Endothelial cell of umbilical vein (primary cell): ENCODE results near the gene TMEM233. TPM values are rescaled to one million over a fixed set of nuclear protein-coding genes. Genes with fewer than 3 reads are reported as not detected.

ENCODE experiments used
- BruUV-seq: library from RNA; stranded (reverse); fragments of 400-500 nt; replicated peaks from 2 replicates; lab custom pipeline; 2021; lab: Mats Ljungman, UMichigan
- CTCF ChIA-PET: fragments of 300-600, 350-600 bp; sonication (Branson Sonifier 250); formaldehyde crosslinking; loops from one replicate; lab custom pipeline; 2021; ENCODE audit warnings: antibody characterized with exemption, inconsistent platforms; lab: Charles Lee
- POLR2A ChIA-PET: fragments of 300-600, 350-600 bp; sonication (Branson Sonifier 250); formaldehyde crosslinking; loops from one replicate; lab custom pipeline; 2021; ENCODE audit warnings: antibody characterized with exemption, inconsistent platforms; lab: Charles Lee
- DNase-seq: peaks from one replicate; pipeline ENCODE4 v3.0.0-alpha.2; 2011; ENCODE audit warnings: low read depth, low spot score
- FAIRE-seq: peaks from 2 replicates; lab custom pipeline; 2011; peaks lifted over from hg19 to GRCh38; lab: Jason Lieb, UNC
- H2AFZ ChIP-seq: 2 replicates; pipeline ENCODE4 v1.6.0; 2012; ENCODE audit warnings: low read depth, low read length, control low read depth, inconsistent platforms
- H3K27ac ChIP-seq: 2 replicates; pipeline ENCODE4 v1.5.1; 2011; ENCODE audit warnings: low read depth, mild to moderate bottlenecking, control low read depth, low read length, moderate library complexity; ENCODE audit not compliant: insufficient read depth
- H3K27me3 ChIP-seq, 2 experiments: 2 replicates each; pipeline versions ENCODE4 v1.6.0 to v1.6.1; 2011; ENCODE audit warnings: low read length in 2 of 2, mixed read lengths in 1 of 2; ENCODE audit not compliant: control insufficient read depth in 2 of 2, insufficient read depth in 2 of 2
- H3K36me3 ChIP-seq, 2 experiments: 2 replicates in 1 of 2; 3 replicates in 1 of 2; pipeline ENCODE4 v1.5.1; 2011; ENCODE audit warnings: low read length in 2 of 2, mild to moderate bottlenecking in 1 of 2, moderate library complexity in 1 of 2; ENCODE audit not compliant: control insufficient read depth in 2 of 2, insufficient read depth in 2 of 2; ENCODE audit errors: extremely low read depth in 1 of 2
- H3K4me1 ChIP-seq: 3 replicates; pipeline ENCODE4 v1.5.1; 2011; ENCODE audit warnings: mild to moderate bottlenecking, low read length; ENCODE audit not compliant: control insufficient read depth, insufficient read depth; ENCODE audit errors: extremely low read depth
- H3K4me2 ChIP-seq: 2 replicates; pipeline ENCODE4 v1.6.1; 2011; ENCODE audit warnings: low read length, control low read depth, mixed read lengths; ENCODE audit not compliant: insufficient read depth
- H3K4me3 ChIP-seq, 3 experiments: fragments of 200-600 bp in 1 of 3; sonication (generic), shearing (Covaris generic) in 1 of 3; replicated peaks in 1 of 3; 2 replicates each; pipeline ENCODE4 v1.5.1; 2011 to 2016; ENCODE audit warnings: control low read depth in 3 of 3, low read length in 3 of 3, mild to moderate bottlenecking in 2 of 3, inconsistent platforms in 1 of 3, low read depth in 1 of 3, moderate library complexity in 1 of 3; ENCODE audit not compliant: insufficient read depth in 1 of 3
- H3K79me2 ChIP-seq: 2 replicates; pipeline ENCODE4 v1.6.0; 2012; ENCODE audit warnings: low read length, inconsistent platforms; ENCODE audit not compliant: control insufficient read depth, insufficient read depth
- H3K9ac ChIP-seq: replicated peaks from 2 replicates; pipeline ENCODE3; 2011; ENCODE audit warnings: low read length, control low read depth; ENCODE audit not compliant: insufficient read depth; ENCODE audit errors: extremely low read depth
- H3K9me1 ChIP-seq: replicated peaks from 3 replicates; pipeline ENCODE4 v1.6.0; 2011; ENCODE audit warnings: mild to moderate bottlenecking, low read length; ENCODE audit not compliant: control insufficient read depth, insufficient read depth; ENCODE audit errors: extremely low read depth
- H3K9me3 ChIP-seq: replicated peaks from 2 replicates; pipeline ENCODE4 v1.5.1; 2012; ENCODE audit warnings: low read length, inconsistent platforms; ENCODE audit not compliant: control insufficient read depth, insufficient read depth
- H4K20me1 ChIP-seq: replicated peaks from 2 replicates; pipeline ENCODE3; 2011; ENCODE audit warnings: mild to moderate bottlenecking, low read length; ENCODE audit not compliant: control insufficient read depth, insufficient read depth; ENCODE audit errors: extremely low read depth
- CTCF ChIP-seq, 2 donors: IDR thresholded peaks; 1 replicate in 1 of 2; 2 replicates in 1 of 2; pipeline ENCODE4 v1.5.1; 2011; ENCODE audit warnings: low read length in 2 of 2, mild to moderate bottlenecking in 2 of 2, moderate library complexity in 2 of 2, control low read depth in 1 of 2, inconsistent platforms in 1 of 2, low read depth in 1 of 2; ENCODE audit not compliant: insufficient read depth in 1 of 2; ENCODE audit errors: extremely low read depth in 1 of 2
- EZH2 ChIP-seq: IDR thresholded peaks from 2 replicates; pipeline ENCODE4 v1.6.1; 2012; ENCODE audit warnings: borderline replicate concordance, low read depth, mild to moderate bottlenecking, moderate library complexity, low read length, inconsistent platforms; ENCODE audit not compliant: severe bottlenecking
- FOS ChIP-seq: IDR thresholded peaks from 2 replicates; pipeline ENCODE4 v1.6.1; 2011; ENCODE audit warnings: mild to moderate bottlenecking, low read length, moderate library complexity, borderline replicate concordance; ENCODE audit not compliant: insufficient read depth
- GATA2 ChIP-seq: IDR thresholded peaks from 2 replicates; pipeline ENCODE4 v1.7.0; 2011; ENCODE audit warnings: low read depth, mild to moderate bottlenecking, moderate library complexity, mixed read lengths, low read length; ENCODE audit not compliant: insufficient read length, insufficient read depth
- JUN ChIP-seq: IDR thresholded peaks from 2 replicates; pipeline ENCODE4 v1.6.1; 2011; ENCODE audit warnings: borderline replicate concordance, low read depth; ENCODE audit not compliant: insufficient read length, insufficient read depth
- MAX ChIP-seq: IDR thresholded peaks from 2 replicates; pipeline ENCODE4 v1.6.1; 2011; ENCODE audit not compliant: insufficient read depth, insufficient read length
- MYC ChIP-seq: IDR thresholded peaks from one replicate; pipeline ENCODE4 v1.6.1; 2011; ENCODE audit warnings: mild to moderate bottlenecking, low read depth, low read length
- POLR2A ChIP-seq: IDR thresholded peaks from 2 replicates; pipeline ENCODE4 v1.6.1; 2012; ENCODE audit warnings: low read depth, mild to moderate bottlenecking, control low read depth, low read length
- POLR2AphosphoS5 ChIP-seq: IDR thresholded peaks from 2 replicates; pipeline ENCODE4 v1.6.1; 2012; ENCODE audit warnings: low read depth, mild to moderate bottlenecking, control low read depth, low read length, moderate library complexity; ENCODE audit not compliant: insufficient read depth
- dilution Hi-C: fragments of 300-500 bp; cut with MboI; formaldehyde crosslinking; loops from one replicate; pipeline ENCODE4 v1.15.0; 2019; ENCODE audit warnings: low sequenced_read_pairs; ENCODE audit not compliant: extremely low pct_ligation_motif_present
- intact Hi-C: fragments of 100-400 bp; cut with micrococcal nuclease; formaldehyde crosslinking; loops from one replicate; pipeline ENCODE4 v1.10.0; 2022
- polyA plus RNA-seq, 4 experiments: library from polyadenylated mRNA; depleted of rRNA in 3 of 4; stranded (reverse) in 3 of 4; unstranded in 1 of 4; fragments of >200 nt; gene quantifications; 2 replicates each; pipeline versions ENCODE4 v1.2.1 to v1.2.3, GENCODE V29; 2011 to 2012; ENCODE audit warnings: missing spikeins in 1 of 4
- total RNA-seq: library from RNA; stranded (reverse); gene quantifications from 2 replicates; pipeline ENCODE4 v1.2.3, GENCODE V29; 2021

The TMEM233 gene
- total and polyA plus RNA-seq, 2 donors (not counting 3 experiments of a cell fraction or from before 2014, with no cell fraction given), result 0.01 TPM; not detected in 1

GRCh38 chr12:119671070-119671469, 77.5 kb downstream of the TMEM233 start:
- dilution Hi-C loops (no loop called here), intact Hi-C loops (no loop called here)
- Histone ChIP-seq H2AFZ (no peak overlapping the region), H3K27ac (no peak overlapping the region), H3K9ac (no peak overlapping the region), H3K4me2 (no peak overlapping the region), H3K9me3 (no peaks in the 10 kb centered on the region), H4K20me1 (no peaks in the 10 kb centered on the region), H3K36me3 (peaks cover 0 to under 1% of the 10 kb centered on the region in 2 experiments), H3K79me2 (peaks cover 4% of the 10 kb centered on the region), H3K4me3 (no peak overlapping the region), H3K4me1 (peaks cover 46% of the 10 kb centered on the region), H3K9me1 (no peaks in the 10 kb centered on the region), H3K27me3 (no peaks in the 10 kb centered on the region)
- ChIA-PET POLR2A (interaction anchor here (0.7 kb wide), 1 partner anchor 260 kb away, joined by 4 read pairs; no protein-coding TSS in a partner anchor), CTCF (interaction anchor here (1.1 to 4.2 kb wide), 4 partner anchors 10 to 110 kb away, joined by 4 to 30 read pairs (median 6); no protein-coding TSS in a partner anchor)
- DNase-seq (no peak), FAIRE-seq (no peak)
- no TSS peak for BruUV-seq
- TF ChIP-seq MAX (no peak), CTCF (IDR thresholded peaks at IDR 0.05; ENCODE audit: extremely low read depth in 1 of 2, insufficient read depth in 1 of 2, low read depth in 1 of 2, low read length in 2 of 2) (no peak), FOS (no peak), POLR2A (no peak), GATA2 (no peak), POLR2AphosphoS5 (no peak), JUN (no peak), MYC (no peak), EZH2 (no peak)
